NCI-H82 treated with DMSO at 0.1 percent for 48 hours (cell line): ENCODE data around the gene UBALD2.
"Not testable (repeated sequence)": the region's sequence is repeated elsewhere in the genome, so short reads cannot be mapped to it uniquely, and the experiment has no call there.

Source experiments
- DNase-seq: peaks from one replicate; lab custom pipeline; 2025; ENCODE audit not compliant: unreplicated experiment; lab: John Stamatoyannopoulos, UW

The UBALD2 gene

GRCh38 chr17:76264755-76265623, at the start of gene UBALD2:
Gene UBALD2, plus strand, starts transcription at chr17:76265348. Its CDS starts 158 bp downstream, at chr17:76265506.
- peak; percentile 95 for DNase-seq

DNA sequence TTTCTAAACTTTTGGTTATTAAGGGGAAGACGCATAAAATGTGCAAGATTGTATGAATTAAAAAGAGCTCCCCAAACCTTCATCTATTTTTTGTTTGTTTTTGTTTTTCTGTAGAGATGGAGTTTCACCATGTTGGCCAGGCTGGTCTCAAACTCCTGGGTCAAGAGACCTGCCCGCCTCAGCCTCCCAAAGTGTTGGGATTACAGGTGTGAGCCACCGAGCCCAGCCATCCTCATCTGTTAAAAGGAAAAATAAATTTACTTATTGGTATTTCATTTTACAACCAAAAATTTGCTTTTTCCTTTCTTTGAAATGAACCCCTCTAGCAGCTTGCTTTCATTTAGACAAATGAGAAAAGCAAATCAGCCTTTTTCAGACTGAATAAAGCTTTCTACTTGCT, 48.1 kb upstream of the UBALD2 start:
- no peak for DNase-seq

DNA sequence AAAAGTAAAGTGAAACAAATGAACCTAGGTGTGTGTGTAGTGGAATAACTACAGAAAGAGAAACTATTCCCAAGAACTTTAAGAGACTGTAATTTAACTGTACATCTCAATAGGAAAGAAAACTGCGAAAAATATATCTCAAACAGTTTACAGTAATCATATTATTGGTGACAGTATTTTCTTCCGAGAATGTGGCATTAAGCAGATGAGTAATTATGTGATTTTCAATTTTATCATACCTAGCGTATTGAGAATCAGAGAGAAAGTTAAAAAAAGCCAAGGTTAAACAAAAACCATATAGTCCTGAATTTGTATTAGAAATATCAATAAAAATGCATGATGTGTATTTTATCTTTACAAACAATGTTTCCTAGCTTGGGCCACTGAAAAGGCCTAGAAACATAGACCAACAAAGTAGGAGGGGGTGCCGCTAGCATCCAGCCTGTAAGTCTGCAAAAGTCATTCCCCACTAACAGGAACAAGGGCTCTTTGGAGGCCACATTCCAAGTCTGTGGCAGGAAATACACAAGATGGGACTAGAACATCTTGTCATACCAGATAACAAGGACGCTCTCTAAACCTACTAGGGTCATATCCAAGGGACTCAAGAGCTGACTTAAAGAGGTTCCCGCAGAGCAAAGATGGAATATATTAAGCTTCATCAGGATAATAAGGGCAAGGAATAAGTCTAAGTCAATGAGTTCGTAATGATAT, 45.3 kb upstream of the UBALD2 start:
- no peak for DNase-seq

DNA sequence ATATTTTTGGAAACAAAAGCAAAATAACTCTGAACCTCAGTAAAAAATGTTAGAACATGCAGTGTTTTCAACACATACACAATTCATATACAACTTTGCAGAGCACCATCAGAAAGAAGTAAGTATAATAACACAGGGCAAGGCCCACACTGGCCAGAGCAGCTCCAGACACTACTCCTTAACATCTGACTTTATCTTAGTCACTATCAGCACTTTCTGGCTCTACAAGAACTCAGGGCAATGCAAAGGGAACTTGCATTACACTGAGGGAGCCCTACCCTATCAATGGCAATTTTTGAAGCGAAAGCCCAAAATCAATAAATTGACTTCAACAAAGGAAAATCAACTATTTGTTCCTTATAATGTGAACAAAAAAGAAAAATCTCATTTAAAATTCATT, 41.3 kb upstream of the UBALD2 start:
- no peak for DNase-seq

GRCh38 chr17:76225373-76226086, 39.6 kb upstream of the UBALD2 start:
- not testable (repeated sequence) for DNase-seq

DNA sequence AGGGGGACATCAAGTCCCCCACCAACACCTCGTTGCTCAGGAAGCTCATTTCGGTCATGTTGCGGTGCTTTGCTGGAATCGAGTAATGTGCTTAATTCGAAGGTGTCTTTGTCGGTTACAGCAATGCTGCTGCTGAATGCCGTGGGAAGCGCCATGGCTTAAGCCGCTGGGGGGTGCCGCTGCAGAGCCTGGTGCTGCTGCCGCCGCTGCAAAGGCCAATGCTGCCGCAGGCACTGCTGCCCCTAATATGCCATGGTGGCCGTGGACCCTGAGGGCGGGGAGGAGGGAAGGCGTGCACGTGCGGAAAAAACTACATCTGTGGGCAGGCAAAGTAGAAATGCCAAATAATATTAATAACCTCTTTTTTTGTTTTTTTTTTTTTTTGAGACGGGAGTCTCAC, 38.4 kb upstream of the UBALD2 start:
- not testable (repeated sequence) for DNase-seq

- DNase-seq, result no peak
These were observed 32.8 kb upstream of the UBALD2 start for GRCh38 chr17:76232342-76232741.

DNA sequence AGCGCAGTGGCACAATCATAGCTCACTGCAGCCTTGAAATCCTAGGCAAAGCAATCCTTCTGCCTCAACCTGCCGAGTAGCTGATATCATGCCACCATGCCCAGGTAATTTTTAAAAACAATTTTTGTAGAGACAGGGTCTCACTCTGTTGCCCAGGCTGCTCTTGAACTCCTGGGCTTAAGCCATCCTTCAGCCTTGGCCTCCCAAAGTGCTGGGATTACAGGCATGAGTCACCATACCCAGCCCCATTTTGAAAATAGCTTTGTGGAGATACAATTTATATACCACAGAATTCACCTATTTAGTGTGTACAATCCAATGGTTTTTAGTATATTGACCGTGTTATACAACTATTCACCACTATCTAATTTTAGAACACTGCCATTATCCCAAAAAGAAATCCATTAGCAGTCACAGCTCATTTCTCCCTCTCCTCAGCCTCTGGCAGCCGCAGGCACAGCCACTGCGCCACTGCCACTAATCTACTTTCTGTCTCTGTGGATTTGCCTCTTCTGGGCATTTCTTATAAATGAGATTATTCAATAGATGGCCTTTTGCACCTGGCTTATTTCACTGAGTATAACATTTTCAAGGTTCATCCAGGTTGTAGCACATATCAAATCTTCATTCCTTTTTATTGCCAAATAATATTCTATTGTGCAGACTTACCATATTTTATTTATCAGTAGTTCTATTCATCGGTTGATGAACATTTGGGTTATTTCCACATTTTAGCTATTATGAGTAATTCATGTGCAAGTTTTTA, 31.4 kb upstream of the UBALD2 start:
- DNase-seq, result no peak

GRCh38 chr17:76234354-76234679, 30.8 kb upstream of the UBALD2 start:
- no peak for DNase-seq

GRCh38 chr17:76235883-76236282, 29.3 kb upstream of the UBALD2 start:
- no peak for DNase-seq

- DNase-seq, result no peak
These were observed 28.5 kb upstream of the UBALD2 start for GRCh38 chr17:76236603-76237002.

DNA sequence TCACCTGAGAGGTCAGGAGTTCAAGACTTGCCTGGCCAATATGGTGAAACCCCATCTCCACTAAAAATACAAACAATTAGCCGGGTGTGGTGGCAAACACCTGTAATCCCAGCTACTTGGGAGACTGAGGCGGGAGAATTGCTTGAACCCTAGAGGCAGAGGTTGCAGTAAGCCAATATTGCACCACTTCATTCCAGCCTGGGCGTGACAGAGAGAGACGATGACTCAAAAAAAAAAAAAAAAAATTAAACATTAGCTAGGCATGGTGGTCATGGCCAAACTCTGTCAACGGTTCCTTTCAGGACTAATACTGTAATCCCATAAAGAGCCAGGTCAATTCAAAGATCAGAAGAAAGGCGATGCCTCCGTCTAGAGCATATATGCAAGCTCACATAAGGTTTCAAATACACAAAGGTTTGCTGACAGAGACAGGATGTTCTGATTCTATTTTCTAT, 27.3 kb upstream of the UBALD2 start:
- DNase-seq, result no peak

GRCh38 chr17:76238847-76239537, 26.2 kb upstream of the UBALD2 start:
- DNase-seq, result no peak

- no peak for DNase-seq
These were observed 25.4 kb upstream of the UBALD2 start for GRCh38 chr17:76239538-76240274.

DNA sequence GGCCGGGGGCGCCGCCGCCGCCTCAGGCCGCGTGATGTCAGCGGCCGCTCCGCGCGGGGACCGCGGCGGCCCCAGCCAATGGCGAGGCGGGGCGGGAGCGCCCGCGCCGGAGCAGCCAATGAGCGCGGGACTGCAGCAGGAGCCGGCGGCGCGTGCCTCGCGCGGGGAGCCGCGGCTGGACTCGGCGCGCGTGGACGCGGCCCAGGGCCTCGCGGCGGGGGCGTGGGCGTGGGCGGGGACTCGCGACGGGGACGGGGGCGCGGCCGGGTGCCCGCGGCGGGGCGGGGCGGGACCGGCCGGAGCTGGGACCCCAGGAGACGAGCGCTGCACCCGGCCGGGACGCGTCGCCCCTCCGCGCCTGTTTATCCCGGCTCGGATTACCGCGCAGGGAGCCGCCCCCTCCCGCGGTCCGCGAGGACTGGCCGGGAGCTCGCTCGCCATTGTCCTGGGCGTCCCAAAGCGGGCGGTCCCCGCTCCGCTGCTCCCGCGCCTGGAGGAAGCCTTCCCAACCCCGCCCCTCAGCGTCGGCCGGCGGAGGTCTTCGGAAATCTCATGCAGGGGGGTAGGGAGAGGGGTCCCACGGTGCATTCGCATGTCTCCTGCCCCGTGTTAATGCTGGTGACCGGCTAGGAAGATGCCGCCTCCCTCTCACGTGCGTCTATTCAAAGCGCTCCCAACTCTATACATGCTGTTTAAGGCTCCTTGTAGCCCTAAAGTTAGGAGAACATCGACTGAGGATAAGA, 24.5 kb upstream of the UBALD2 start, which contains the start of gene RNF157:
RNF157 (minus strand) TSS at position 33 of the 743 bp plus-strand sequence. CDS start 253 bp downstream, outside the sequence.
- no peak for DNase-seq

DNA sequence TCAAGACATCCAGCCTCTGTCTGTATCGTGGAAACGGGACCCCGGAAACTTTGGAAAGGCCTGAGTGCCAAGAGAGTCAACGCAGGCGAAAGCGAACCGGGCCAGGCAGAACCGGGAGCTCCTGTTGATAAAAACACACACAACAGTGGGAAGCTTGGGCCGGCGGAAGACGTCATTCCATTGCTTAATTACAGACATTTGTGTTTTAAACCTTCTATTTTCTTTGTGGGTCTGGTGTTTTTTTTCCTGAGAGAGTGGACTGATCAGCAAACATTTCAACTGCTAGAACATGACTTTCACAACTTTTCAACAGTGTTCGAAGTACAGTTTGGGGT, 24.0 kb upstream of the UBALD2 start:
- no peak for DNase-seq

- DNase-seq, result no peak
These were observed 23.4 kb upstream of the UBALD2 start for GRCh38 chr17:76241691-76242255.

DNA sequence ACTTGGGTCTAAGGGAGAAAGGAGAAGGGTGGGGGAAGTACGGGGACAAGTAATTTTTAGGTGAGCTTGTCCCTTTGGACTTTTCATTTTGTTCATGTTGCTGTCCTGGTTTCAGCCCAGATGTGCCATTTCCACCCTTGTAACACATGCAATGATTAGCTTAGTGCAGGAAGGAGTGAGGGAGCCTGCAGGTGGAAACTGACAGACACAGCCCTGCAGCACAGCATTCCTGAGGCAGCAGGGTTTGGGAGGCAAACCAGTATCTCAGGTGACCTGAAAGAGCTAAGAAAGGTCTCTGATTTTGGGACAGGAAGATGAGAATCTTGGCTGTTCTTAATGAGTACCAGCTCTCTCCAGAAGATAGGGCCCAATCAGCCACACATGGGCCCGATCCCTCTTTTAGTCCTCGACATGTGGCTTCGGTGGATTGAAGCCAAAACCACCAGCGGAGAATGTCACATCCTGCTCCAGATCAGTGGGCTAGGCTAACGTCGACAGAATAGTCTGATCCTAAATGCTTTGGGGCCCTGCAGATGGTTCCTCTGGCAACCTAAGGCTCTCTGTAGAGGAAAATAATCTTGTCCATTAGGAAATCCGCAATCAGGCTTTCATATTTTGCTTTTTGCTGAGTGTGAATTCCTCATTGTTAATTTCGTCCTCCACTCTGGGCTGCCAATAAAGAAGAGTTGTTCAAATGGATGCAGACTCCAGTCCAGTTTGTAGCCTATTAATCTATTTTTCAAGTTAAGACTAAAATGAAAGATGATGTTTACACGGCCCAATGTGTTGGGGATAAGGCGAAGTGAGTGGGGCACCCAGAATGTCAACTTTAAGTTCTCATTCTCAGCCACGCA, 21.1 kb upstream of the UBALD2 start:
- no peak for DNase-seq
